ENCODE measurements around the gene SUDS3.

The SUDS3 gene

GRCh38 chr12:118424884-118425283 lies 48.5 kb downstream of the SUDS3 start:
- no peak overlapping the region for H2AFZ ChIP-seq (ENCODE audit: low read depth, low read length)
- H3K9me3 ChIP-seq (ENCODE audit: insufficient read depth, low read length) = no peaks in the 10 kb centered on the region
- H3K27me3 ChIP-seq (ENCODE audit: low read depth, low read length) = no peaks in the 10 kb centered on the region
- no peak overlapping the region for H3K4me2 ChIP-seq (ENCODE audit: low read length)
- TF ChIP-seq CTCF (IDR thresholded peaks at IDR 0.05; ENCODE audit: low read depth, low read length) (no peak), EZH2phosphoT487 (IDR thresholded peaks at IDR 0.05; ENCODE audit: low read depth) (no peak)
- no peak overlapping the region for H3K27ac ChIP-seq (ENCODE audit: low read length)
- no peaks in the 10 kb centered on the region for H3K36me3 ChIP-seq (replicated peaks; ENCODE audit: low read depth, low read length)
- H3K4me3 ChIP-seq (ENCODE audit: low read length) = no peak overlapping the region
- no peak overlapping the region for H3K9ac ChIP-seq (ENCODE audit: low read length)
- H4K20me1 ChIP-seq (ENCODE audit: insufficient read depth, low read length) = no peaks in the 10 kb centered on the region
- H3K79me2 ChIP-seq (ENCODE audit: low read length) = no peaks in the 10 kb centered on the region
- H3K4me1 ChIP-seq (ENCODE audit: low read length) = no peaks in the 10 kb centered on the region

- no peak overlapping the region for H3K27ac ChIP-seq (ENCODE audit: low read length)
- H3K4me1 ChIP-seq (ENCODE audit: low read length) = no peaks in the 10 kb centered on the region
- H3K9ac ChIP-seq (ENCODE audit: low read length) = no peak overlapping the region
- no peak overlapping the region for H2AFZ ChIP-seq (ENCODE audit: low read depth, low read length)
- H3K4me3 ChIP-seq (ENCODE audit: low read length) = no peak overlapping the region
- H3K4me2 ChIP-seq (ENCODE audit: low read length) = no peak overlapping the region
- H4K20me1 ChIP-seq (ENCODE audit: insufficient read depth, low read length) = no peaks in the 10 kb centered on the region
- H3K27me3 ChIP-seq (ENCODE audit: low read depth, low read length) = no peaks in the 10 kb centered on the region
- no peaks in the 10 kb centered on the region for H3K79me2 ChIP-seq (ENCODE audit: low read length)
- H3K36me3 ChIP-seq (replicated peaks; ENCODE audit: low read depth, low read length) = no peaks in the 10 kb centered on the region
- H3K9me3 ChIP-seq (ENCODE audit: insufficient read depth, low read length) = no peaks in the 10 kb centered on the region
- TF ChIP-seq EZH2phosphoT487 (IDR thresholded peaks at IDR 0.05; ENCODE audit: low read depth) (no peak), CTCF (IDR thresholded peaks at IDR 0.05; ENCODE audit: low read depth, low read length) (no peak)
These were observed 49.0 kb downstream of the SUDS3 start for GRCh38 chr12:118425364-118425763.

- Histone ChIP-seq H3K27me3 (ENCODE audit: low read depth, low read length) (no peaks in the 10 kb centered on the region), H3K4me1 (ENCODE audit: low read length) (no peaks in the 10 kb centered on the region), H3K9me3 (ENCODE audit: insufficient read depth, low read length) (no peaks in the 10 kb centered on the region), H3K36me3 (replicated peaks; ENCODE audit: low read depth, low read length) (no peaks in the 10 kb centered on the region), H3K79me2 (ENCODE audit: low read length) (no peaks in the 10 kb centered on the region), H4K20me1 (ENCODE audit: insufficient read depth, low read length) (no peaks in the 10 kb centered on the region), H3K4me3 (ENCODE audit: low read length) (no peak overlapping the region), H2AFZ (ENCODE audit: low read depth, low read length) (no peak overlapping the region), H3K9ac (ENCODE audit: low read length) (no peak overlapping the region), H3K27ac (ENCODE audit: low read length) (no peak overlapping the region), H3K4me2 (ENCODE audit: low read length) (no peak overlapping the region)
- no peak for TF ChIP-seq EZH2phosphoT487 (IDR thresholded peaks at IDR 0.05; ENCODE audit: low read depth)
- no peak for TF ChIP-seq CTCF (IDR thresholded peaks at IDR 0.05; ENCODE audit: low read depth, low read length)
These were observed 51.5 kb downstream of the SUDS3 start for GRCh38 chr12:118427819-118428218.

- H3K9ac ChIP-seq (ENCODE audit: low read length) = no peak overlapping the region
- H2AFZ ChIP-seq (ENCODE audit: low read depth, low read length) = no peak overlapping the region
- no peaks in the 10 kb centered on the region for H3K9me3 ChIP-seq (ENCODE audit: insufficient read depth, low read length)
- no peak overlapping the region for H3K4me3 ChIP-seq (ENCODE audit: low read length)
- H3K79me2 ChIP-seq (ENCODE audit: low read length) = no peaks in the 10 kb centered on the region
- TF ChIP-seq EZH2phosphoT487 (IDR thresholded peaks at IDR 0.05; ENCODE audit: low read depth) (no peak), CTCF (IDR thresholded peaks at IDR 0.05; ENCODE audit: low read depth, low read length) (no peak)
- H4K20me1 ChIP-seq (ENCODE audit: insufficient read depth, low read length) = no peaks in the 10 kb centered on the region
- H3K4me2 ChIP-seq (ENCODE audit: low read length) = no peak overlapping the region
- no peak overlapping the region for H3K27ac ChIP-seq (ENCODE audit: low read length)
- no peaks in the 10 kb centered on the region for H3K36me3 ChIP-seq (replicated peaks; ENCODE audit: low read depth, low read length)
- H3K4me1 ChIP-seq (ENCODE audit: low read length) = no peaks in the 10 kb centered on the region
- H3K27me3 ChIP-seq (ENCODE audit: low read depth, low read length) = no peaks in the 10 kb centered on the region
These were observed 52.3 kb downstream of the SUDS3 start for GRCh38 chr12:118428643-118429042.
